MG63 (cell line): ENCODE data around the gene HNRNPA3. TPM values are rescaled to one million over a fixed set of nuclear protein-coding genes. Genes with fewer than 3 reads are reported as not detected.
"Not testable (repeated sequence)": the region's sequence is repeated elsewhere in the genome, so short reads cannot be mapped to it uniquely, and the experiment has no call there.

Source experiments
- DNase-seq: peaks from one replicate; pipeline ENCODE4 v3.0.0-alpha.2; 2020
- H3K27me3 ChIP-seq: fragments of 250-450 bp; sonication (Bioruptor Pico); 2 replicates; pipeline ENCODE4 v1.5.1; 2020; ENCODE audit warnings: mild to moderate bottlenecking, moderate library complexity
- H3K36me3 ChIP-seq: fragments of 250-450 bp; sonication (Bioruptor Pico); 2 replicates; pipeline ENCODE4 v1.5.1; 2020; ENCODE audit warnings: mild to moderate bottlenecking, moderate library complexity
- H3K4me3 ChIP-seq: fragments of 250-450 bp; sonication (Bioruptor Pico); 2 replicates; pipeline ENCODE4 v1.5.1; 2020; ENCODE audit warnings: mild to moderate bottlenecking, moderate library complexity
- H3K9me3 ChIP-seq: fragments of 250-450 bp; sonication (Bioruptor Pico); 2 replicates; pipeline ENCODE4 v1.5.1; 2020; ENCODE audit warnings: mild to moderate bottlenecking, moderate library complexity
- total RNA-seq: library from RNA; depleted of rRNA; stranded (reverse); fragments of >200 nt; shearing (Covaris generic); gene quantifications from 2 replicates; pipeline ENCODE4 v1.2.3, GENCODE V29; 2014; ENCODE audit warnings: low replicate concordance; rRNA removed

HNRNPA3 gene
- 21.1 and 36.5 TPM in 2 replicates for total RNA-seq

GRCh38 chr2:177212106-177212890 lies at the start of gene HNRNPA3:
Gene HNRNPA3, plus strand, starts transcription at chr2:177212794. Its CDS starts 6 bp downstream, at chr2:177212800.
- Histone ChIP-seq H3K9me3 (no peaks in the 10 kb centered on the region), H3K27me3 (no peaks in the 10 kb centered on the region), H3K36me3 (peaks cover 41% of the 10 kb centered on the region), H3K4me3 (peak within 1 kb of the TSS; percentile 83)
- peak; percentile 99 for DNase-seq

GRCh38 chr2:177164131-177164530 lies 48.5 kb upstream of the HNRNPA3 start:
- H3K9me3 ChIP-seq: no peaks in the 10 kb centered on the region
- DNase-seq: no peak
- no peak overlapping the region for H3K4me3 ChIP-seq

GRCh38 chr2:177164584-177165052 lies 48.0 kb upstream of the HNRNPA3 start:
- DNase-seq: peak; percentile 60
- Histone ChIP-seq H3K4me3 (peak overlapping the region; percentile 38), H3K27me3 (no peaks in the 10 kb centered on the region), H3K36me3 (no peaks in the 10 kb centered on the region), H3K9me3 (no peaks in the 10 kb centered on the region)

More at GRCh38 chr2:177164131-177164530, 48.5 kb upstream of the HNRNPA3 start:
- no peaks in the 10 kb centered on the region for H3K36me3 ChIP-seq
- no peaks in the 10 kb centered on the region for H3K27me3 ChIP-seq

- H3K9me3 ChIP-seq: no peaks in the 10 kb centered on the region
- DNase-seq: peak; percentile 14
- H3K4me3 ChIP-seq: peak overlapping the region; percentile 38
- no peaks in the 10 kb centered on the region for H3K36me3 ChIP-seq
- H3K27me3 ChIP-seq: no peaks in the 10 kb centered on the region
Measured at GRCh38 chr2:177165061-177165583, 47.5 kb upstream of the HNRNPA3 start.

GRCh38 chr2:177165721-177166711 lies 46.6 kb upstream of the HNRNPA3 start:
- DNase-seq: peak; percentile 48
- H3K9me3 ChIP-seq: no peaks in the 10 kb centered on the region
- peak overlapping the region; percentile 38 for H3K4me3 ChIP-seq
- H3K27me3 ChIP-seq: no peaks in the 10 kb centered on the region
- no peaks in the 10 kb centered on the region for H3K36me3 ChIP-seq

GRCh38 chr2:177169810-177170514 lies 42.6 kb upstream of the HNRNPA3 start:
- no peak for DNase-seq
- Histone ChIP-seq H3K36me3 (no peaks in the 10 kb centered on the region), H3K27me3 (no peaks in the 10 kb centered on the region), H3K9me3 (no peaks in the 10 kb centered on the region), H3K4me3 (no peak overlapping the region)

- no peak for DNase-seq
- no peaks in the 10 kb centered on the region for H3K27me3 ChIP-seq
- H3K4me3 ChIP-seq: no peak overlapping the region
- no peaks in the 10 kb centered on the region for H3K9me3 ChIP-seq
- no peaks in the 10 kb centered on the region for H3K36me3 ChIP-seq
Measured at GRCh38 chr2:177171418-177171865, 41.2 kb upstream of the HNRNPA3 start.

- Histone ChIP-seq H3K4me3 (no peak overlapping the region), H3K36me3 (no peaks in the 10 kb centered on the region), H3K9me3 (no peaks in the 10 kb centered on the region), H3K27me3 (no peaks in the 10 kb centered on the region)
- DNase-seq: peak; percentile 38
Measured at GRCh38 chr2:177172034-177172880, 40.3 kb upstream of the HNRNPA3 start.

GRCh38 chr2:177174486-177174885 lies 38.1 kb upstream of the HNRNPA3 start:
- H3K9me3 ChIP-seq: no peaks in the 10 kb centered on the region
- H3K27me3 ChIP-seq: no peaks in the 10 kb centered on the region
- no peak for DNase-seq
- no peak overlapping the region for H3K4me3 ChIP-seq
- H3K36me3 ChIP-seq: no peaks in the 10 kb centered on the region

- Histone ChIP-seq H3K36me3 (no peaks in the 10 kb centered on the region), H3K9me3 (no peaks in the 10 kb centered on the region), H3K27me3 (no peaks in the 10 kb centered on the region), H3K4me3 (no peak overlapping the region)
- no peak for DNase-seq
Measured at GRCh38 chr2:177175917-177176668, 36.5 kb upstream of the HNRNPA3 start.

GRCh38 chr2:177178797-177179196 lies 33.8 kb upstream of the HNRNPA3 start:
- no peaks in the 10 kb centered on the region for H3K9me3 ChIP-seq
- H3K4me3 ChIP-seq: no peak overlapping the region
- no peaks in the 10 kb centered on the region for H3K27me3 ChIP-seq
- no peak for DNase-seq
- no peaks in the 10 kb centered on the region for H3K36me3 ChIP-seq

GRCh38 chr2:177179227-177179626 lies 33.4 kb upstream of the HNRNPA3 start:
- H3K27me3 ChIP-seq: no peaks in the 10 kb centered on the region

GRCh38 chr2:177179671-177180070 lies 32.9 kb upstream of the HNRNPA3 start:
- H3K36me3 ChIP-seq, DNase-seq, H3K4me3 ChIP-seq, H3K9me3 ChIP-seq, H3K27me3 ChIP-seq: not testable (repeated sequence)

More at GRCh38 chr2:177179227-177179626, 33.4 kb upstream of the HNRNPA3 start:
- DNase-seq: no peak
- H3K36me3 ChIP-seq: no peaks in the 10 kb centered on the region
- H3K9me3 ChIP-seq: no peaks in the 10 kb centered on the region
- H3K4me3 ChIP-seq: no peak overlapping the region

- Histone ChIP-seq H3K36me3 (no peaks in the 10 kb centered on the region), H3K9me3 (no peaks in the 10 kb centered on the region), H3K4me3 (no peak overlapping the region), H3K27me3 (no peaks in the 10 kb centered on the region)
- no peak for DNase-seq
Measured at GRCh38 chr2:177180269-177181000, 32.2 kb upstream of the HNRNPA3 start.
